ENCODE measurements around the gene ZNF317. TPM values are rescaled to one million over a fixed set of nuclear protein-coding genes. Genes with fewer than 3 reads are reported as not detected.

Gene ZNF317
- total RNA-seq, 2 donors from 2014 or later = 36.7 to 40.1 TPM

DNA sequence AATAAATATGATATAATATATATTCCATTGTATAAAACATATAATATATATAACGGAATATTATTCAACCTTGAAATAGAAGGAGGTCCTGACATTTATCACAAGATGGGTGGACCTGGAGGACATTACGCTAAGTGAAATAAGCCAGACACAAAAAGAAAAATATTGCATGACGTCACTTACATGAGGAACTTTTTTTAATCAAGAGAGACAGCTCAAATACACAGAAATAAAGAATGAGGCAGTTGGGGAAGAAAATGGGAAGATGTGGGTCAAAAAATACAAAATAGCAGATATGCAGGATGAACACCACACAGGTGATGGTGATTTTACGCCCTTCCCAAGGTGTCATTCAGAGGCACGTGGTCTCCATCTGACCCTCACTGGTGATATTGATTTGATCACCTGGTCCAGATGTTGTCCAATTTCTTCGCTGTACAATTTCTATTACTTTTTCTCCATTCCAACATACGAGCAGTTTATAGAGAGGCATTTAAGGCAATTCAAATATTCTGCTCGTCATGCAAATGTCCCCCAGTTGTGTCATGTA, 513 bp upstream of the ZNF317 start:
- peaks cover 3% of the 10 kb centered on the region for H3K4me1 Mint-ChIP-seq
- peaks cover 26% of the 10 kb centered on the region for H3K9me3 ChIP-seq (ENCODE audit: control insufficient read depth, low read length)
- peaks cover 2% of the 10 kb centered on the region for H3K27me3 Mint-ChIP-seq (ENCODE audit: insufficient read depth)
- H3K4me3 Mint-ChIP-seq = peak overlapping the region; percentile 99
- no peaks in the 10 kb centered on the region for H3K27me3 ChIP-seq (ENCODE audit: control insufficient read depth, insufficient read depth, low read length, poor library complexity, severe bottlenecking)
- no peaks in the 10 kb centered on the region for H3K4me1 ChIP-seq (ENCODE audit: control insufficient read depth, insufficient read depth, low read length)
- no peak for DNase-seq
- peak overlapping the region; percentile 96 for H3K9ac ChIP-seq (ENCODE audit: extremely low read depth, low read length, poor library complexity, severe bottlenecking)
- peak overlapping the region; percentile 75 for H3K27ac Mint-ChIP-seq
- H3K9me3 Mint-ChIP-seq = peaks cover 18% of the 10 kb centered on the region
- WGBS, 2 experiments (ENCODE audit: insufficient coverage in 1 of 2, insufficient read length in 1 of 2) = 47 to 61% methylated on average over 5 to 7 of the region's 8 CpGs
- peaks cover 29% of the 10 kb centered on the region for H3K36me3 Mint-ChIP-seq (ENCODE audit: low read depth)
- peak overlapping the region; percentile 100 for H3K4me3 ChIP-seq (ENCODE audit: low read length)
- TF ChIP-seq, protein P1, sequence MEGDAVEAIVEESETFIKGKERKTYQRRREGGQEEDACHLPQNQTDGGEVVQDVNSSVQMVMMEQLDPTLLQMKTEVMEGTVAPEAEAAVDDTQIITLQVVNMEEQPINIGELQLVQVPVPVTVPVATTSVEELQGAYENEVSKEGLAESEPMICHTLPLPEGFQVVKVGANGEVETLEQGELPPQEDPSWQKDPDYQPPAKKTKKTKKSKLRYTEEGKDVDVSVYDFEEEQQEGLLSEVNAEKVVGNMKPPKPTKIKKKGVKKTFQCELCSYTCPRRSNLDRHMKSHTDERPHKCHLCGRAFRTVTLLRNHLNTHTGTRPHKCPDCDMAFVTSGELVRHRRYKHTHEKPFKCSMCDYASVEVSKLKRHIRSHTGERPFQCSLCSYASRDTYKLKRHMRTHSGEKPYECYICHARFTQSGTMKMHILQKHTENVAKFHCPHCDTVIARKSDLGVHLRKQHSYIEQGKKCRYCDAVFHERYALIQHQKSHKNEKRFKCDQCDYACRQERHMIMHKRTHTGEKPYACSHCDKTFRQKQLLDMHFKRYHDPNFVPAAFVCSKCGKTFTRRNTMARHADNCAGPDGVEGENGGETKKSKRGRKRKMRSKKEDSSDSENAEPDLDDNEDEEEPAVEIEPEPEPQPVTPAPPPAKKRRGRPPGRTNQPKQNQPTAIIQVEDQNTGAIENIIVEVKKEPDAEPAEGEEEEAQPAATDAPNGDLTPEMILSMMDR (conservative IDR thresholded peaks at IDR 0.05) = no peak
- H3K27ac ChIP-seq (ENCODE audit: low read depth, low read length) = no peak overlapping the region
- peaks cover 28% of the 10 kb centered on the region for H3K36me3 ChIP-seq (ENCODE audit: control insufficient read depth, insufficient read depth, low read length)

- H3K4me3 Mint-ChIP-seq = no peak overlapping the region
- TF ChIP-seq, protein P1 (conservative IDR thresholded peaks at IDR 0.05) = no peak
- no peak overlapping the region for H3K9ac ChIP-seq (ENCODE audit: extremely low read depth, low read length, poor library complexity, severe bottlenecking)
- no peaks in the 10 kb centered on the region for H3K27me3 ChIP-seq (ENCODE audit: control insufficient read depth, insufficient read depth, low read length, poor library complexity, severe bottlenecking)
- H3K4me3 ChIP-seq (ENCODE audit: low read length) = peak overlapping the region; percentile 60
- H3K4me1 Mint-ChIP-seq = peaks cover 3% of the 10 kb centered on the region
- 97 to 100% methylated on average over 4 to 5 of the region's 5 CpGs for WGBS, 2 experiments (ENCODE audit: insufficient coverage in 1 of 2, insufficient read length in 1 of 2)
- peaks cover 66% of the 10 kb centered on the region for H3K9me3 Mint-ChIP-seq
- no peak for DNase-seq
- no peak overlapping the region for H3K27ac ChIP-seq (ENCODE audit: low read depth, low read length)
- H3K27ac Mint-ChIP-seq = no peak overlapping the region
- peaks cover 73% of the 10 kb centered on the region for H3K9me3 ChIP-seq (ENCODE audit: control insufficient read depth, low read length)
- H3K27me3 Mint-ChIP-seq (ENCODE audit: insufficient read depth) = no peaks in the 10 kb centered on the region
- H3K36me3 ChIP-seq (ENCODE audit: control insufficient read depth, insufficient read depth, low read length) = peaks cover 67% of the 10 kb centered on the region
- H3K4me1 ChIP-seq (ENCODE audit: control insufficient read depth, insufficient read depth, low read length) = no peaks in the 10 kb centered on the region
- peaks cover 77% of the 10 kb centered on the region for H3K36me3 Mint-ChIP-seq (ENCODE audit: low read depth)
Measured at GRCh38 chr19:9144920-9145319, 4.7 kb downstream of the ZNF317 start.

DNA sequence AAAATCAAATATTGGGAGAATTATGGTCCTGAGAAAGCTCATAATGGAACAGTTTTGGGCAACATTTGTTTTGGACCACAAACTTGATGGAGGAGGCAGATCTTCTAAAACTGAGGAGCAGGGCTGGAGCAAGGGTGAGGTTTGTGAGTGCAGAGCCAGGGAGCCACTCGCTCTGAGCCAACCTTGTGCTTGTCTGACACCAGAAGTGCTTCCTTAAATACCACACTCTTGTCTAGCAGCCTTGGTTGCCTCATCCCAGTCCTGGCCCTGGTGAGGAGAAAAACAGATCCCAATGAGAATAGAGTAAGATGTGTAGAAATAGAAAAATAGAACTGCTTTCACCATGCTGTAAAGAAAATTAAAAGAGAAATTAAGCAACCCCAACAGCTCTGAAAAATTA, 6.7 kb downstream of the ZNF317 start:
- Histone ChIP-seq H3K4me3 (ENCODE audit: low read length) (no peak overlapping the region), H3K9me3 (ENCODE audit: control insufficient read depth, low read length) (peaks cover 92% of the 10 kb centered on the region), H3K4me1 (ENCODE audit: control insufficient read depth, insufficient read depth, low read length) (no peaks in the 10 kb centered on the region), H3K27ac (ENCODE audit: low read depth, low read length) (no peak overlapping the region), H3K36me3 (ENCODE audit: control insufficient read depth, insufficient read depth, low read length) (peaks cover 74% of the 10 kb centered on the region), H3K27me3 (ENCODE audit: control insufficient read depth, insufficient read depth, low read length, poor library complexity, severe bottlenecking) (no peaks in the 10 kb centered on the region), H3K9ac (ENCODE audit: extremely low read depth, low read length, poor library complexity, severe bottlenecking) (no peak overlapping the region)
- no peak overlapping the region for H3K4me3 Mint-ChIP-seq
- H3K27me3 Mint-ChIP-seq (ENCODE audit: insufficient read depth) = no peaks in the 10 kb centered on the region
- peaks cover 86% of the 10 kb centered on the region for H3K9me3 Mint-ChIP-seq
- H3K27ac Mint-ChIP-seq = no peak overlapping the region
- TF ChIP-seq, protein P1 (conservative IDR thresholded peaks at IDR 0.05) = no peak
- DNase-seq = no peak
- peaks cover 90% of the 10 kb centered on the region for H3K36me3 Mint-ChIP-seq (ENCODE audit: low read depth)
- H3K4me1 Mint-ChIP-seq = peaks cover 3% of the 10 kb centered on the region
- WGBS, 2 experiments (ENCODE audit: insufficient coverage in 1 of 2, insufficient read length in 1 of 2) = 90% methylated on average over 1 of the region's 1 CpG; no CpG with 5 or more reads in 1 of the 2 experiments
